Peyer's patch (tissue), 4 donors: Measurements from ENCODE around the gene IZUMO2.

Experiments used
- POLR2A ChIP-seq, 2 donors: fragments of 450-650 bp; IDR thresholded peaks; one replicate each; pipeline ENCODE4 v1.5.1; 2017; ENCODE audit warnings: antibody characterized with exemption in 2 of 2, mild to moderate bottlenecking in 2 of 2, moderate library complexity in 2 of 2
- TF ChIP-seq, protein P1 (sequence below), 6 experiments: fragments of 450-650 bp in 4 of 6; fragments of 200-600 bp in 2 of 6; sonication (generic) in 1 of 6; IDR thresholded peaks; one replicate each; pipeline ENCODE4 v1.5.1; 2017 to 2019; ENCODE audit warnings: antibody characterized with exemption in 6 of 6, mild to moderate bottlenecking in 3 of 6, moderate library complexity in 1 of 6

DNA sequence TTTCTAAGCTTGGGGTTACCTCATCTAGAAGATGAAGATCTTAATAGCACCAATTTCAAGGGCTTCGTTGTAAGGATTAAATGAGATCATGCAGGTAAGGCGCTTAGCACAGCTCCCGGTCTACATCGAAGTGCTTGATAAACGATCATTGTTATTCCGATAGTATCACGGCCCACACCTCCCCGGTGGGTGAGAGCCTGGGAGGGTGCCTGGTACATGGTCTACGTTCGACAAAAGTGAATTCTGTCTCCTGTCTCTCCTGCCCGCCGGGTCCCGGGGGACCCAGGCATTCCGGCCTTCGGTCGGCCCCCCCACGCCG, 39.8 kb upstream of the IZUMO2 start:
- TF ChIP-seq POLR2A (IDR thresholded peaks at IDR 0.05): no peak
- TF ChIP-seq, protein P1, sequence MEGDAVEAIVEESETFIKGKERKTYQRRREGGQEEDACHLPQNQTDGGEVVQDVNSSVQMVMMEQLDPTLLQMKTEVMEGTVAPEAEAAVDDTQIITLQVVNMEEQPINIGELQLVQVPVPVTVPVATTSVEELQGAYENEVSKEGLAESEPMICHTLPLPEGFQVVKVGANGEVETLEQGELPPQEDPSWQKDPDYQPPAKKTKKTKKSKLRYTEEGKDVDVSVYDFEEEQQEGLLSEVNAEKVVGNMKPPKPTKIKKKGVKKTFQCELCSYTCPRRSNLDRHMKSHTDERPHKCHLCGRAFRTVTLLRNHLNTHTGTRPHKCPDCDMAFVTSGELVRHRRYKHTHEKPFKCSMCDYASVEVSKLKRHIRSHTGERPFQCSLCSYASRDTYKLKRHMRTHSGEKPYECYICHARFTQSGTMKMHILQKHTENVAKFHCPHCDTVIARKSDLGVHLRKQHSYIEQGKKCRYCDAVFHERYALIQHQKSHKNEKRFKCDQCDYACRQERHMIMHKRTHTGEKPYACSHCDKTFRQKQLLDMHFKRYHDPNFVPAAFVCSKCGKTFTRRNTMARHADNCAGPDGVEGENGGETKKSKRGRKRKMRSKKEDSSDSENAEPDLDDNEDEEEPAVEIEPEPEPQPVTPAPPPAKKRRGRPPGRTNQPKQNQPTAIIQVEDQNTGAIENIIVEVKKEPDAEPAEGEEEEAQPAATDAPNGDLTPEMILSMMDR (IDR thresholded peaks at IDR 0.05): no peak
